HG03135 (cell line): Measurements from ENCODE around the gene DLG1.

ENCODE experiments used
- ATAC-seq: cut with Tn5 transposase; IDR thresholded peaks from one replicate; pipeline ENCODE4 v1.9.1; 2021; ENCODE audit warnings: mild to moderate bottlenecking, moderate library complexity; ENCODE audit not compliant: unreplicated experiment

Gene DLG1

DNA sequence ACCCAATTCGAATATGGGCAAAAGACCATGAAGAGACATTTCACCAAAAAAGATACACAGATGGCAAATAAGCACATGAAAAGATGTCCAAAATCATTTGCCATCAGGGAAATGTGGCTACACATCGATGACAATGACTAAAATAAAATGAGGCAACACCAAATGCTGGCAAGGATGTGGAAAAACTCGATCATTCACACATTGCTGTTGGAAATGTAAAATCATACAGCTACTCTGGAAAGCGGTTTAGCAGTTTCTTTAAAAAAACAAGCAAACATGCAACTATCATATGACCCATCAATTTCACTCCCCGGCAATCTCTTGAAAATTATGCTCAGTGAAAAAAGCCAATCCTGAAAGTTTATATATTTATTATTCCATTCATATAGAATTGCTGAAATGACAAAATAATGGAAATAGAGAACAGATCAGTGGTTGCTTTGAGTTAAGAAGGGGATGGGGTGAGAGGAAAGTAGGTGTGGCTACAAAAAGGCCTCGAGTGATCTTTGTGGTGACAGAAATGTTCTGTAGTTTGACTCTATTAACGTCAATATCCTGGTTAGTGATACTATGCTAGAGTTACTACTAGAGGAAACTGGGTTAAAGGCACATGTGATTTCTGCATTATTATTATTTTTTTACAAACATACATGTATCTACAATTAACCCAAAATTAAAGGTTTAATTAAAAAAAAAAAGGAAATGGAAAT lies 45.0 kb downstream of the DLG1 start:
- ATAC-seq = no peak

DNA sequence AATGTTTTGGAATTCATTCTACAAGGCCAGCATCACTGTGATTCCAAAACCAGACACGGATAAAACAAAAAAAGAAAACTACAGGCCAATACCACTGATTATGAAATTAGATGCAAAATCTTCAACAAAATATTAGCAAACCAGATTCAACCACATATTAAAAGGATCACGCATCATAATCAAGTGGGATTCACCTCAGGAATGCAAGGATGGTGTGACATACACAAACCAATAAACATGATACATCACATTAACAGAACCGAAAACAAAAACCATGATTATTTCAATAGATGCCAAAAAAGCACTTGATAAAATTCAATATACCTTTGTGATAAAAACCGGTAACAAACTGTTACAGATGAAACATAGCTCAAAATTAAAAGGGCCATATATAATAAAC lies 48.9 kb downstream of the DLG1 start:
- ATAC-seq = no peak

DNA sequence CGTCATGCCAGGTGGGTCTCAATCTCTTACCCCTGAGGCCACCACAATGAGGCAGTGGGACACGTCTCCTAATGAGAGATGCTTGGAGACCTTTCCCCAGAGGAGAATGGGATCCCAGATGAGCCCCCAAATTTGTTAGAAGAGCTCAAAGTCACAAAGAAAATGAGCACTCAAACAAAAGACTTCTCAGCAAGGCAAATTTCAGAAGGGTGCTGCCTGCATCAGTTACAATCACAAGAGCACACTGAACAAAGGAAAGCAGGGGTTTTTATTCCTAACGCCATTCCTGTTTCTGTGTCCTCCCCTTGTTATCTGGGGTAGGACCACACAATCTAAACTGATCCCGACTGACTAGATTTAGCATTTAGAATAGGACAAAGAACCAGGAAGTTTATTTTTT lies 50.1 kb downstream of the DLG1 start:
- no peak for ATAC-seq

DNA sequence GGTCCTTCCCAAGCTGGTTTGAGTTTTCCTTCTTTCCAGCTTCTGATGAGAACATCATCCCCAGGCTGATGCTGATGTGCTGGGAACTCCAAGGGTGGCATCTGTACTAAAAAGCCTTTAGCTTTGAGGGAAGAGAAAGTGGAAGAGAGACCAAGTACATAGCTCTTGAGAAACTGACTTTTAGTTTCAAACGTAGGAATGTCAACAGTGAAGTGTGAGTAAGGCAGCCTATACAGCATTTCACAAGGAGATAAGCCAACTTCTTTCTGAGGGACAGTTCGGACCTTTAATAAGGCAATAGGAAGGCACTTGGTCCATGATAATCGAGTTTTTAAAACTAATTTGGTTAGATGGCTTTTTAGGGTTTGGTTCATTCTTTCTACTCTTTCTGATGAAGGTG lies 53.7 kb downstream of the DLG1 start:
- no peak for ATAC-seq

DNA sequence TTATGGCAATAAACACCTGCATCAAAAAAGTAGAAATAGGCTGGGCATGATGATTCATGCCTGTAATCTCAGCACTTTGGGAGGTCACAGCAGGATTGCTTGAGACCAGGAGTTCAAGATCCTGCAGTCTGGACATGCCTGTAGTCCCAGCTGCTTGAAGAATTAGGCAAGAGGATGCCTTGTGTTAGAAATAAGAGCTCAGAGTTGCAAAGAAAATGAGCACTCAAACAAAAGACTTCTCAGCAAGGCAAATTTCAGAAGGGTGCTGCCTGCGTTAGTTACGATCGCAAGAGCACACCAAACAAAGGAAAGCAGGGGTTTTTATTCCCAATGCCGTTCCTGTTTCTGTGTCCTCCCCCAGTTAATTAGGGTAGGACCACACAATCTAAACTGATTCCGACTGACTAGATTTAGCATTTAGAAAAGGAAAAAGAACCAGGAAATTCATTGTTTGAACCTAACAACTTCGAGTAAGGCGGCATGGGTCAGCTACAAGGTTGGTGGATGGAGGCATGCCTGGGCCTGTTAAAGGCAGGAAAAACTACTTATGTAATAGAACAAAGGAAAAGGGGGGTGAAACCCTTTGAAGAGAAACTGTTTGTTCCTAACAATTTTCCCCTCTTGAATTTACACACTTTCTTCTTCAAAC lies 55.5 kb downstream of the DLG1 start:
- no peak for ATAC-seq

DNA sequence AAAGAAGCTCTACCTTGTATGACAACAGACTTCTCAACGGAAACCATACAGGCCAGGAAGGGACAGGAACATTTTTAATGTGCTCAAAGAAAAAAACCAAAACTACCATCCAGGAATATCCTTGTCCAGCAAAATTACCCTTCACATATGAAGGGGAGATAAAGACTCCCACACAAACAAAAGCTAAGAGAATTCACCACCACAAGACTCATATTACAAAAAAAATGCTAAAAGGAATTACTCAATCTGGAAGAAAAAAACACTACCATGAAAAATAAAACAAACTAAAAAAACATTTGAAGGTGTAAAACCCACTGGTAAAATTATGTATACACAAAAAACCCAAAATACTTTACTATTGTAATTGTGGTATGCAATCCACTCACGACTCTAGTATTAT lies 57.2 kb downstream of the DLG1 start:
- ATAC-seq = no peak

DNA sequence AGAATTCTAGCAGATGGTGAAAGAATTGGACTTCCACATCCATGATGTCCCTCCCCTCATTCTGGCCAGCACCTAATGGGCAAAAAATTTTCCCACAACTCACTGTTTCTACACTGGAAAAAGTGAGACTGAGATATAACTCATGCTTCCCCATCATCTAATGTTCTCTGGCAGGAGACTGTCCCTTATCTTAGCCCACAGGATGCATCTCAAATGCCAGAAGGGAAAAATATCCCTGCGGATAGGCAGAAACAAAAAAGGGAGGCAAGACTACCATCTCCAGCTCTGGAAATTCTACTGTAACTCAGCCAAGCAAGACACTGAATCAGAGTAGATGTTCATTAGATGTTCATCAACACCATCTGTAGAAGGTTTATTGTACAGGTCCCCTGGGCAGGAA lies 58.6 kb downstream of the DLG1 start:
- no peak for ATAC-seq

DNA sequence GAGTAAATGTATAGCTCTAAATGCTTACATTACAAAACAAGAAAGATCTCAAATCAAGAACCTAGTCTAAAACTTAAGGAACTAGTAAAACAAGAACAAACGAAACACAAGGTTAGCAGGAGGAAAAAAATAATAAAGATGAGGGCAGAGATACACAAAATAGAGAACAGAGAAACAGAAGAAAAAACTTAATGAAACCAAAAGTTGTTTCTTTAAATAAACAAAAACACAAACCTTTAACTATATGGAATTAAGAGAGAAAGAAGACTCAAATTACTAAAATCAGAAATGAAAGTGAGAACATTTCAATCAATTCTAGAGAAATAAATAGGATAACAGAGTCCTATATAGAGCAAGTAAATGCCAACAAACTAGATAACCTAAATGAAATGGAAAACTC lies 59.6 kb downstream of the DLG1 start:
- peak; percentile 56 for ATAC-seq

DNA sequence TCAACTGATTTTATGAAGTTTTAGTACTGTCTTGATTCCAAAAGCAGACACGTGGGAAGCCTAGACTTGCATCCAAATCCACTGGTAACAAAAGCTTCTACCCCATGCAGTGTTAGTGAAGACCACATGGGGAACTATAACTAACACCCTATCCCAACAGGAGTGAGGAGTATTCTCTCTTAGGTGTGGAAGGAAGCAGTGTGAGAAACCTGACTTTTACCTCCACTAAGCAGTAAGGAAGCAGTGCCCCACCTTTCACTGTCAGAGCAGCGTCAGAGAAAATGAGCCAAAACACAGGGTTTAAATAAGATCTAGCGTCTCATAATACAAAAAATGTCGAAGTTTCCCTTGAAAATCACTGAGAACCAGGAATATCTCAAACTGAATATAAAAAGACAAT lies 60.5 kb downstream of the DLG1 start:
- ATAC-seq = no peak

DNA sequence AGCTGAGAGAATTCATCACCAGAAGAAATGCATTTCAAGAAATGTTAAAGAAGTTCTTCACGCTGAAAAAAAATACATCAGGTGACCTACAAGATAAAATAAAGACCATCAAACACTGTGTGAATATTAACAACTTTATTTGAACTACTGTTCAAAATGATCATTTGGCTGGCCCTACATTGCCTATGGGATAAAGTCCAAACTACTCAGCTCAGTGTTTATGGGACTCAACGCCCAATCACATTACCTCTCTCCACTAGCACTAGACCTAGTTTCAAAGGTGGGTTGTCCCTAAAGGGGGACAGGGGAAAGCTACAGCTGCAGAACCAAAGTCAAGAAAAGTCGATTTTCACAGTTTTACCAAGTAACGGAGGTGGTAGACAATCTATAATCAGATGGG lies 62.0 kb downstream of the DLG1 start:
- no peak for ATAC-seq

DNA sequence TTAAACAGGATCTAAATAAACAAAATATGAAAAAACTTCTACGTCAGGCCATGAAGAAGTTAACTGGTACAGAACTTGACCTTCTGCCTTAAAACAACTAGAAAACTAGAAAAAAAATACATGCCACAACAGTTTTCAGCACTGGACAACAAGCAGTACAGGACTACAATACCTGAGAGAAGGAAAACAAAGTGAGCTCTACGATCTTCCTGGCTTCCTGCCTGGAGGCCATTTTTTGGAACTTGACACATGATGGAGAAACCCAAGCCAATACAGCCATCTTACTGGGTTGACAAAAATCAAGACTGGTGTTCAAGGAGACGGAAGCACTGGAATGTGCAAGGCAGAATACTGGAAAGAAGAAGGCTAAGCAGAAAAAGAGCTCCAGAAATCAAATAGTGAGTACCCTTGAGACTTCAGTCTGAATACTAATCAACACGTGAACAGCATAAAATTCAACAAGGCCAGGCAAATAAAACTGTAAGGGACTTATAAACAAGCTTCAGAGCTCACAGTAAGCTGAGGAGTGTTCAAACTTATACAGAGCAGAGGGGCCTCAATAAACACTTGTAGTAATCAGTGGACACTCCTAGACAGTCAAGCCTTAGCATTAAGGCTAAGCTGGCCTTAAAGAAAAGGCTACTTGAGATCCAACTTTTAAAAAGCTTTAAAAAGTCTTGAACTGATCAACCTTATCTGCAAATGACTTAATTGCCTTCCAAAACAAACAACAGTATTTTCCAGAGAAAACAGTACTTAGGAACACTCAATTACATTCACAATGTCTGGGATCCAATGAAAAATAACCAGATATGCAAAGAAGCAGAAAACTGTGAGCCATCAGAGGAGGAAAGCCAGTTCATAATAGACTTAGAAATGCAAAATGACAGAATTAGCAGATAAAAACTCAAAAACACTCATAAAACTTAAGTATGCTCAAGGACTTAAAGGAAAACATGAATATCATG lies 63.2 kb downstream of the DLG1 start:
- no peak for ATAC-seq

DNA sequence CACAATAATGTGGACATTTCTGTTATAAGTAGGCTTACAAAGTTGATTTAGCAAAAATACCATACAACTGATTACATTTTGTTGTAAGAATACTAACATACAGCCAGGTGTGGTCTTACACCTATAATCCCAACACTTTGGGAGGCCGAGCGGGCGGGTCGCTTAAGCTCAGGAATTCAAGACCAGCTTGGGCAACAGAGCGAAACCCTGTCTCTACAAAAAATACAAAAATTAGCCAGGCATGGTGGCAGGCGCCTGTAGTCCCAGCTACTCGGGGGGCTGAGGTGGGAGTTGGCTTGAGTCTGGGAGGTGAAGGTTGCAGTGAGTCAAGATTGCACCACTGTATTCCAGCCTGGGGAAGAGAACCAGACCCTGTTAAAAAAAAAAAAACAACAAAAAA lies 67.1 kb downstream of the DLG1 start:
- no peak for ATAC-seq

DNA sequence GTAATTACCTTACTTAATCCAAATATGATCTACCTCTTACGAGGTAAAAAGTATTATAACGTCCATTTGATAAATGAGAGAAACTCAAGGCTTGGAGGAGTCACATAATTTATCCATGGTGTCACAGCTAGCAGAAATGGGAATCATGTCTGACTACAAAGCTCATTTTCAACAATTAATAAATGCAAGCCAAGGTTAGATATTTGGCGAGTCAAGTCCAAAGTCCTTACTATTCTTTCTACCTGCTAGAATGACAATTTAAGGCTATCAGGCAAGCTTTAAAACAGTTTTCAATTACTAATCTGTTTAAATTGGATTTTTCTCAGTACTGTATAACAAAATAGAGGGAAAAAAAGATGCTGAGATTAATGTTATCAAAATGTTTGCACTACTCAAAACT lies 68.6 kb downstream of the DLG1 start:
- no peak for ATAC-seq

DNA sequence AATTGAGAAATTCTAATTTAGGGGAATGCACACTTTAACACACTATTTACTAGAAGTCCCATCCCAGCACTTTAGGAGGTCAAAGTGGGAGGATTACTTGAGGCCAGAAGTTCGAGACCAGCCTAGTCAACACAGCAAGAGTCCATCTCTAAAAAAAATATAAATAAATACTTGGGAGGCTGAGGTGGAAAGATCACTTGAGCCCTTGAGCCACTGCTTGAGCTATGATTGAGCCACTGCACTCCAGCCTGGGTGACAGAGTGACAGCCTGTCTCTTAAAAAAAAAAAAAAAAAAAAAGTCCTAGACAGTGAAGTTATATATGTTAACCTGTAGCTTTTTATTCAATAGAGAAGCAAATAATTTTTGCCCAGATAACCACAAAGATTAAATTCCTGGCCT lies 69.2 kb downstream of the DLG1 start:
- no peak for ATAC-seq

DNA sequence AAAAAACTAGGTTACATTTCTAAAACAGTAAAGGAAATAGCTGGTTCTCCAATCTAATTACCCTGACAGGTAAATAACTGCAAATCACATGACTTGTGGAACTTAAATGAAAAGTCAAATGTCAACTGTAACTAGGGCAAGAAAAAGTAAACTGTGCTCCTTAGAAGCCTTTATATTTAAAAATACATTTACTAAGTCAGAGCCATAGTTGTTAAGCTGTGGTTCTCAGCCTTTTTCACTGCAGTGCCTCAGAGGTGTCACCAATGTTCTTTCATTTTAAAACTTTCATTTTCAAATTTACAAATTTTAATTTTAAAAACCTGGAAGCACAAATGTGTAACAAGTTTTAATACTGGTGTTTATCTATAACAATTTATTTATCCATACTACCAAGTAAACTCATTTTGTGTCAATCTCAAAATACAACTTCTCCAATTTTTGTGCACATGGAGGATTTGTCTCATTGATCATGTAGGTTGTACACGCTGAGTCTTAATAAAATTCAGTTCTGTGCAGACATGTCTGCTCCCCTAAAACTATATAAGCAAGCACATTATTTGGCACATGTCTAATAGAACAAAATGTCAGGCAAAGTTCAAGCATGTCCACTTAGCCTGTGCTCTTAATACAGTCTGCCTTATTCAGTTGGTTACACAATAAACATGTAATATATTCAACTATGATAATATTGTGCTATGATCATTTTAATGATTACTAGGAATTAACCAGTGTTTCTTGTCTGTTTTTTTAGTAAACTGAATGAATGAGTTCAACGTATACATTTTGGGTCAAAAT lies 70.4 kb downstream of the DLG1 start:
- no peak for ATAC-seq

DNA sequence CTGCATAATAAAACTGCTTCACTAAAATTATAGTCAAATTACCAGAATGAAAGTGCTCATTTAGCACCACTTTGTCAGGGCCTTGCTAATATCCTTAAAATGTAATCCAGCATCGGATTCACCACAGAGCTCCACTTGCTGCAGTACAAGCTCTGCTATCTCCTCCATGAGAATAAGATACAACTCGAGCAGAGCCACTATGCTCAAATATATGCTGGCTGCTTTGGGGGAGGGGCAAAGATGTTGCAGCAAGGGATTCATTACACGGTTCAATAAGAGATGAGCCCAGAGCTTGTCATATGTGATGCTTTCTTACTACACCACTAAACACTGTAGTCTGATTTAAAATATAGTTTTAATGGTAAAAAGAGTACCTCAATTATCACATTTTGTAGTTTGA lies 72.2 kb downstream of the DLG1 start:
- ATAC-seq = no peak

DNA sequence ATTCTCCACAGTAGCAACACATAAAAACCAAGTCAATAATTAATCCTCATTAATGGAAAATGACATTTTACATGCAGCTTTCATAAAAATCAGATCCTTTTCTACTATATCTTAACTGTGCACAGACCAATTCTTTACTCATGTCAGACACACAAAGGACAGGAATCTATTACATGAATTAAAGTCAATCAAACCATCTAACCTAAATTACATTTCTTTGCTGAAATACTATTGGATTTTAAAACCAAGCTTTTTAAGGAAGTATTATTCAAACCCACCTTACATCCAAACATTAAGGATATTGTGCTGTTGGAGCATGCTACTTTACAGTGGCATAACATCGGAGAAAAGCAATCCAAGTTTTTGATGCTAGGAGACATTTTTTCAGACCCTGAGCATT lies 72.8 kb downstream of the DLG1 start:
- no peak for ATAC-seq

DNA sequence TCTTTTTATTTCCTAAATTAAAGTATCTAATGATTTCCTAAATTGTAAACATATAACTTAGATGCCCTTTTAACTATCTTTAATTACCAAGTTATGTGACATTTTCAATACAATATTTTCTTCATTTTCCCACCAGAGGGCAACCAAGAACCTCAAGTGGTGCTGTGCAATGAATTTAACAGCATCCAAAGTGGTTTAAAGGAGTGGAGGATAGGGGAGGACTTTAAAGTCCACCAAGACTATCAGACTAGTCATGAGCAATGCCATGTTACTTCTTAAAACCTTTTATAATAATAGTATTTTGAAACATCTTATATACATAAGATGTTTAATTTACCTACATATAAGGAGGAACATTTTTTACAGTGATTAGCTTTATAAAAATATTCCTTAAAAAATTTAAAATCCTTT lies 74.4 kb downstream of the DLG1 start:
- no peak for ATAC-seq

DNA sequence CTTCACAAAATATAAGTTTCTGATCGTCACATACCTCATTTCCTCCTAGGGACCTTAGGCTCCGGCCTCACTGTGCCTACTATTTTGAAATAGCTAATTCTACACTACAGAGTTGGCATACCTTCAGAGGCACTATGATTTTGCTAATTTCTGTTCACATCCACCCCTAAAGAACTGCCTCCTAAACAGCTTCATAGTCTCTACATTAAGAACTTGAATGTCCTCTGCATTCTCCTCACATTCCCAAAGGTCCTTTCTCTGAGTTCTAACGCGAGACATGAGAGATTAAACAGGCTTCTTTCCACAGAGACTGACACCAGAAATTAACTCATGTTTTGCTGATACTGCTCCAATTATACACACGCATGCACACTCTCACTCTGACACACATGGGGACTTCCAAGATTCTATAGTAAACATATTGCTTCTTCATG lies 75.5 kb downstream of the DLG1 start:
- ATAC-seq = no peak

DNA sequence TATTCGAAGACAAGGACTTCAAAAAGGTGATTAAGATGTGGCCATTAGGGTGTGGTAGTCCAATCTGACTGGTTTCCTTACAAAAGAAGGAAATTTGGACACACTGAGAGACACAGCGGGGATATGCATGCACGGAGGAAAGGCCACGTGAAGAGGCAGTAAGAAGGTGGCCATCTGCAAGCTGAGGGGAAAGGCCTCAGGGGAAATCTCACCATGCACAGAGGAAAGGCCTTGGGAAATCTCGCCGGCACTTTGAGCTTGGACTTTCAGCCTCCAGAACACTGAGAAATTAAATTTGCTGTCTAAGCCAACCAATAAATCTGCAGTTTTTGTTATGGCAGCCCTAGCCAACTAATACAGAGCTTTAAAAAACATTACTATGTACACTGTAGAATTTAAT lies 78.8 kb downstream of the DLG1 start:
- ATAC-seq = no peak

DNA sequence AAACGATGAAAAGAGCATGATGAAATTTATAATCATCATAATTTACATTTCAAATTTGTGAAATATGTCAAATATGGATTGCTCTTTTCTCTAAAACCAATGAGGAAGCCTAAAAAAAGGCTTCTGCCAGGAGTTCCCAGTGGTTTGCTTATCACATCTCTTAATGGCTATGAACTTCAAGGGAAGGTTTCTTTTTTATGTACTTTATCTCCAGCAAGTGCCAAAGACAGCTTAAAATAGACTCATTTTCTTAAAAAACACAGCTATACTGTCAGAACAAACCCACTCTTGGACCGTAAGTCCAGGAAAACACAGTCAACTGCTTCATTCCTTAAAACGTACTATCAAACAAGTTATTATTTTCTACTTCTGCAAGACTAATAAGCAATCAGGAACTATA lies 80.2 kb downstream of the DLG1 start:
- no peak for ATAC-seq
